Measurements from ENCODE around the gene MOB3C. TPM values are rescaled to one million over a fixed set of nuclear protein-coding genes. Genes with fewer than 3 reads are reported as not detected.

MOB3C gene
- total RNA-seq, 2 experiments from 2014 or later: 2.7 to 3.8 TPM

DNA sequence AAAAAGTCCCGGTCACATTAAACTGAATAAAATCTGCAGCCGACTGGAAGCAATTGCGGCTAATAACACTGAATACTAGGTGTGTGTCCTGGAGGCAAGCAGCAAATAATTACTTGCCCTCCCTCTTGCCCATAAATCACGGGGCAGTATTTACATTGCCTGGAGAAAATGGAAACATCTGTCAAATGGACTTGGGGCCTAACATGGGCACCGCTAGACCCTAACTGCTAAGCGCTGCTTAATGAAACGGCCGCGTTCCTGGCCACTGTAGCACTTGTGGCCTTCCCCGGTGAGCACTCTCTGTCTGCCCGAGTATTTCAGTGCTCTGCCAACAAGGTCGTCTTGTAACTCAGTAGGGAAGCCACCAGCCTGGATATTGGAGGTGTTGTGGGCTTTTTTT, 41.3 kb downstream of the MOB3C start:
- Histone ChIP-seq H3K4me1 (ENCODE audit: insufficient read depth, low read length, poor library complexity, severe bottlenecking) (no peaks in the 10 kb centered on the region), H3K9me2 (ENCODE audit: insufficient read depth, low read length) (no peaks in the 10 kb centered on the region), H3K4me2 (ENCODE audit: low read length) (no peak overlapping the region), H3K27ac (ENCODE audit: low read depth, low read length, poor library complexity, severe bottlenecking) (no peak overlapping the region), H2AFZ (ENCODE audit: low read length) (no peak overlapping the region), H3K79me2 (ENCODE audit: insufficient read depth, low read depth, low read length) (no peaks in the 10 kb centered on the region), H3K36me3 (ENCODE audit: insufficient read depth, low read length) (peaks cover 12% of the 10 kb centered on the region; the same call in 1 of the 2 replicates), H3K9me3 (ENCODE audit: low read length) (no peaks in the 10 kb centered on the region), H3K4me3 (ENCODE audit: low read depth, low read length, poor library complexity, severe bottlenecking) (no peak overlapping the region), H4K20me1 (ENCODE audit: insufficient read depth, low read length) (no peaks in the 10 kb centered on the region)
- POLR2A ChIA-PET: no interaction called here
- intact Hi-C loops (cut with micrococcal nuclease; ENCODE audit: unreplicated experiment): no loop called here
- CTCF ChIA-PET (ENCODE audit: unreplicated experiment): no interaction called here
- DNase-seq (ENCODE audit: low spot score): no peak
- TF ChIP-seq, protein P1, sequence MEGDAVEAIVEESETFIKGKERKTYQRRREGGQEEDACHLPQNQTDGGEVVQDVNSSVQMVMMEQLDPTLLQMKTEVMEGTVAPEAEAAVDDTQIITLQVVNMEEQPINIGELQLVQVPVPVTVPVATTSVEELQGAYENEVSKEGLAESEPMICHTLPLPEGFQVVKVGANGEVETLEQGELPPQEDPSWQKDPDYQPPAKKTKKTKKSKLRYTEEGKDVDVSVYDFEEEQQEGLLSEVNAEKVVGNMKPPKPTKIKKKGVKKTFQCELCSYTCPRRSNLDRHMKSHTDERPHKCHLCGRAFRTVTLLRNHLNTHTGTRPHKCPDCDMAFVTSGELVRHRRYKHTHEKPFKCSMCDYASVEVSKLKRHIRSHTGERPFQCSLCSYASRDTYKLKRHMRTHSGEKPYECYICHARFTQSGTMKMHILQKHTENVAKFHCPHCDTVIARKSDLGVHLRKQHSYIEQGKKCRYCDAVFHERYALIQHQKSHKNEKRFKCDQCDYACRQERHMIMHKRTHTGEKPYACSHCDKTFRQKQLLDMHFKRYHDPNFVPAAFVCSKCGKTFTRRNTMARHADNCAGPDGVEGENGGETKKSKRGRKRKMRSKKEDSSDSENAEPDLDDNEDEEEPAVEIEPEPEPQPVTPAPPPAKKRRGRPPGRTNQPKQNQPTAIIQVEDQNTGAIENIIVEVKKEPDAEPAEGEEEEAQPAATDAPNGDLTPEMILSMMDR (conservative IDR thresholded peaks at IDR 0.05; ENCODE audit: low read length): no peak
- TF ChIP-seq EZH2phosphoT487 (IDR thresholded peaks at IDR 0.05; ENCODE audit: borderline replicate concordance, low read depth, low read length): no peak
- no TSS peak for BruUV-seq (replicated peaks)

DNA sequence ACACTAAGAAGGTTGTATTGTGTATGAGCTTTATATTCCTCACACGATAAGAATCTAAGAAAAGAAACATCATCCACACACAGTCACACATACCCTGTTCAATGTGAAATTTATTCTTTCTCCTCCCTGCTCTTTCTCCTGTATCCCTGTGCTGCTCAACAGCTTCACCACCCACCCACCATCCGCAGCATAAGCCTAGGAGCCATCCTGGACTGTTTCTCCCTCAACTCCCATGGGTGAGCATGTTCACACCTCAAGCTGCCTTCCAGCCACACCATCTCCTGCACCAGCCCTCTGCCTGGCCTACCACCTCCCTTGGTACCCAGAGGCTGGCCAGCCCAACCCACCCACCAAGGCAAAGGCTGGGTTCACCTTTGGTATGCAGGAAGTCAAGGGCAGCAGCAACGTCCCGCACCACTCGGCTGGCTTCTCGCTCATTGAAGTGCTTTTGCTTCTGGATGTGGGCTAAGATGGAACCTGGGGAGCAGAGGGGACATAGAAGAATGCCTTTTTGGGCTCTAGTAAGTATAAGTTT, 44.9 kb downstream of the MOB3C start:
- POLR2A ChIA-PET: interaction anchor here (0.6 kb wide), 1 partner anchor 36 kb away, joined by 3 read pairs; no protein-coding TSS in a partner anchor
- no peak for DNase-seq (ENCODE audit: low spot score)
- CTCF ChIA-PET (ENCODE audit: unreplicated experiment): no interaction called here
- no peaks in the 10 kb centered on the region for H4K20me1 ChIP-seq (ENCODE audit: insufficient read depth, low read length)
- TF ChIP-seq EZH2phosphoT487 (IDR thresholded peaks at IDR 0.05; ENCODE audit: borderline replicate concordance, low read depth, low read length): no peak
- TF ChIP-seq, protein P1 (conservative IDR thresholded peaks at IDR 0.05; ENCODE audit: low read length): no peak
- no peak overlapping the region for H3K4me2 ChIP-seq (ENCODE audit: low read length)
- intact Hi-C loops (cut with micrococcal nuclease; ENCODE audit: unreplicated experiment): no loop called here
- no peaks in the 10 kb centered on the region for H3K9me2 ChIP-seq (ENCODE audit: insufficient read depth, low read length)
- no peaks in the 10 kb centered on the region for H3K36me3 ChIP-seq (ENCODE audit: insufficient read depth, low read length)
- no peaks in the 10 kb centered on the region for H3K4me1 ChIP-seq (ENCODE audit: insufficient read depth, low read length, poor library complexity, severe bottlenecking)
- BruUV-seq (replicated peaks): no TSS peak
- H3K9me3 ChIP-seq (ENCODE audit: low read length): no peaks in the 10 kb centered on the region
- no peak overlapping the region for H2AFZ ChIP-seq (ENCODE audit: low read length)
- no peak overlapping the region for H3K4me3 ChIP-seq (ENCODE audit: low read depth, low read length, poor library complexity, severe bottlenecking)
- no peaks in the 10 kb centered on the region for H3K79me2 ChIP-seq (ENCODE audit: insufficient read depth, low read depth, low read length)
- no peak overlapping the region for H3K27ac ChIP-seq (ENCODE audit: low read depth, low read length, poor library complexity, severe bottlenecking)

DNA sequence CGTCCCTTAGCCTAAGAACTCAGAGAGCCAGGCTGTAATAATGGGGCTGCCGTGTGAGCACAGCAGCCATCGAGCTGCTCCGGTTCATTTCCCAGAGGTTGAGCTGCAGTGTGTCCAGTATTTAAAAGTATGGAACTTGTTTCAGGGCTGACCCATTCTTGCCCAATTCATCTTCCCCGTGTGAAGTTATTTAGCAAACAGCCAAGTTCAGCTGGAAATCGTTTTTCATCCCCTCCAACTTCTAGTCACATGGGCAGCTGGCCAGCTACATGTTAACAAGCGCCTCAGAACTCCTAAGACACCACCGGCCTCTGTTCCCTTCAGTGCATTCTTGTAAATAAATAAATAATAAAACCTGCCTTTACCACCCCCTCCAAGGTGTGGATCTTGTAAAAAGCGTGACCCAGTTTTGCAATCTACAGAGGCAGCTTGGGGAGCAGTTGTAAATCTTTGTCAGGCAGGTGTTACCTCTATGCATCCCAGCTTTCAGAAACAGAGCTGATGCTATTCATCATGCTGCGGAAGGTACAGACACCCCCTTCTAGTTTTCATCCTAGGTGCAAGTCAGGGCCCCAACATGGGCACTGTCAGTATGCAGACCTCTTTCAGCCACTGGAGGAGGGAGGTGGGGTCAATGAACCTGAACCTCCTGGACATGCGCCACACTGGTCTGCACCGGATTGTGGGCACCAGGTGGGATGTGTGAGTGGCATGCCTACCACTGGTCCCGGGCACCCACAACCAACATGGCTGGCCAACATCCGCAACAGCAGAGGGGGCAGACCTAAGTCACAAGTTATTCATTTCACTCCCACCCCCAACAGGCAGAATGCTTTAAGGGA, 46.5 kb downstream of the MOB3C start:
- Histone ChIP-seq H3K79me2 (ENCODE audit: insufficient read depth, low read depth, low read length) (no peaks in the 10 kb centered on the region), H4K20me1 (ENCODE audit: insufficient read depth, low read length) (no peaks in the 10 kb centered on the region), H3K9me2 (ENCODE audit: insufficient read depth, low read length) (no peaks in the 10 kb centered on the region), H3K36me3 (ENCODE audit: insufficient read depth, low read length) (no peaks in the 10 kb centered on the region), H3K9me3 (ENCODE audit: low read length) (no peaks in the 10 kb centered on the region), H3K4me1 (ENCODE audit: insufficient read depth, low read length, poor library complexity, severe bottlenecking) (no peaks in the 10 kb centered on the region), H3K27ac (ENCODE audit: low read depth, low read length, poor library complexity, severe bottlenecking) (no peak overlapping the region), H2AFZ (ENCODE audit: low read length) (no peak overlapping the region), H3K4me2 (ENCODE audit: low read length) (no peak overlapping the region), H3K4me3 (ENCODE audit: low read depth, low read length, poor library complexity, severe bottlenecking) (no peak overlapping the region)
- BruUV-seq (replicated peaks): no TSS peak
- intact Hi-C loops (cut with micrococcal nuclease; ENCODE audit: unreplicated experiment): no loop called here
- ChIA-PET POLR2A (no interaction called here), CTCF (ENCODE audit: unreplicated experiment) (no interaction called here)
- DNase-seq (ENCODE audit: low spot score): no peak
- TF ChIP-seq, protein P1 (conservative IDR thresholded peaks at IDR 0.05; ENCODE audit: low read length): no peak
- no peak for TF ChIP-seq EZH2phosphoT487 (IDR thresholded peaks at IDR 0.05; ENCODE audit: borderline replicate concordance, low read depth, low read length)

All from OCI-LY7 (cell line).